Adrenal gland (tissue), 5 donors: ENCODE results near the gene HLA-B.

Experiments used
- CTCF ChIP-seq, 6 experiments: fragments of 450-650 bp in 4 of 6; fragments of 200-600 bp in 2 of 6; sonication (generic) in 1 of 6; IDR thresholded peaks; 1 replicate in 5 of 6; 2 replicates in 1 of 6; pipeline versions ENCODE4 v1.5.1 to v1.8.0; 2016 to 2021; ENCODE audit warnings: antibody characterized with exemption in 6 of 6, mild to moderate bottlenecking in 2 of 6, moderate library complexity in 1 of 6
- POLR2A ChIP-seq, 2 donors: fragments of 450-650 bp; IDR thresholded peaks; one replicate each; pipeline ENCODE4 v1.6.1; 2017; ENCODE audit warnings: antibody characterized with exemption in 2 of 2, mild to moderate bottlenecking in 2 of 2, moderate library complexity in 1 of 2
- donor health status: DM: no; HTN: no; CAD: no.

- TF ChIP-seq CTCF (IDR thresholded peaks at IDR 0.05) (no peak), POLR2A (IDR thresholded peaks at IDR 0.05) (no peak)
These were observed 21.7 kb upstream of the HLA-B start for GRCh38 chr6:31378721-31379103.
